PC-3 (cell line): ENCODE measurements around the gene ZNF516. TPM values are rescaled to one million over a fixed set of nuclear protein-coding genes. Genes with fewer than 3 reads are reported as not detected.

Source experiments
- ATAC-seq: fragments of 200-7000 bp; cut with Tn5 transposase; 2 replicates; pipeline ENCODE4 v1.9.1; 2020; ENCODE audit warnings: mild to moderate bottlenecking, moderate library complexity
- BruUV-seq: library from RNA; stranded (reverse); fragments of 400-500 nt; replicated peaks from 2 replicates; lab custom pipeline; 2021; lab: Mats Ljungman, UMichigan
- CTCF ChIA-PET: fragments of 300-600 bp; sonication (Branson Sonifier 250); formaldehyde crosslinking; loops from one replicate; lab custom pipeline; 2022; ENCODE audit warnings: antibody characterized with exemption; lab: Charles Lee
- POLR2A ChIA-PET: fragments of 300-600 bp; sonication (Branson Sonifier 250); formaldehyde crosslinking; loops from one replicate; lab custom pipeline; 2022; ENCODE audit warnings: antibody characterized with exemption; ENCODE audit not compliant: unreplicated experiment; lab: Charles Lee
- DNase-seq: peaks from one replicate; pipeline ENCODE4 v3.0.0-alpha.2; 2015
- H2AFZ ChIP-seq: fragments of 300-600 bp; sonication (generic); 2 replicates; pipeline ENCODE4 v1.6.0; 2016; ENCODE audit warnings: antibody characterized with exemption, low read length
- H3F3A ChIP-seq: fragments of 300-600 bp; sonication (generic); one replicate; pipeline ENCODE4 v1.6.0; 2017; ENCODE audit warnings: antibody characterized with exemption, low read length, control low read depth, mild to moderate bottlenecking; ENCODE audit not compliant: unreplicated experiment
- H3K27ac ChIP-seq: fragments of 300-600 bp; sonication (generic); 2 replicates; pipeline ENCODE4 v1.5.1; 2016; ENCODE audit warnings: mild to moderate bottlenecking, low read length
- H3K27me3 ChIP-seq: fragments of 300-600 bp; sonication (generic); 2 replicates; pipeline ENCODE4 v1.6.1; 2016; ENCODE audit warnings: low read length, mixed read lengths
- H3K36me3 ChIP-seq: fragments of 300-600 bp; sonication (generic); 2 replicates; pipeline ENCODE4 v1.6.1; 2016; ENCODE audit warnings: low read depth, mixed run types, low read length, mixed read lengths
- H3K4me1 ChIP-seq: fragments of 300-600 bp; sonication (generic); 2 replicates; pipeline ENCODE4 v1.5.1; 2016; ENCODE audit warnings: low read length; ENCODE audit not compliant: insufficient read depth
- H3K4me2 ChIP-seq: fragments of 300-600 bp; sonication (generic); 2 replicates; pipeline ENCODE4 v1.6.0; 2016; ENCODE audit warnings: low read length
- H3K4me3 ChIP-seq: fragments of 300-600 bp; sonication (generic); 2 replicates; pipeline ENCODE4 v1.5.1; 2016; ENCODE audit warnings: mild to moderate bottlenecking, low read length, mixed read lengths
- H3K79me2 ChIP-seq: fragments of 300-600 bp; sonication (generic); 2 replicates; pipeline ENCODE4 v1.6.1; 2017; ENCODE audit warnings: low read length, mixed read lengths
- H3K9ac ChIP-seq: fragments of 300-600 bp; sonication (generic); 2 replicates; pipeline ENCODE4 v1.6.0; 2016; ENCODE audit warnings: mild to moderate bottlenecking, low read length
- H3K9me2 ChIP-seq: fragments of 300-600 bp; sonication (generic); replicated peaks from 2 replicates; pipeline ENCODE4 v1.6.1; 2016; ENCODE audit warnings: mixed run types, low read length, mixed read lengths
- H3K9me3 ChIP-seq: fragments of 300-600 bp; sonication (generic); 2 replicates; pipeline ENCODE4 v1.6.1; 2016; ENCODE audit warnings: low read length, mixed read lengths
- H4K20me1 ChIP-seq: fragments of 300-600 bp; sonication (generic); 2 replicates; pipeline ENCODE4 v1.6.1; 2016; ENCODE audit warnings: low read length, mixed read lengths
- CTCF ChIP-seq: fragments of 300-600 bp; sonication (generic); conservative IDR thresholded peaks from 2 replicates; pipeline ENCODE4 v1.5.1; 2017; ENCODE audit warnings: antibody characterized with exemption, low read depth, mild to moderate bottlenecking, low read length
- EZH2 ChIP-seq: fragments of 300-600 bp; sonication (generic); IDR thresholded peaks from one replicate; pipeline ENCODE4 v1.6.1; 2017; ENCODE audit warnings: antibody characterized with exemption, mild to moderate bottlenecking, low read length; ENCODE audit not compliant: unreplicated experiment
- EZH2phosphoT487 ChIP-seq: fragments of 300-600 bp; sonication (generic); IDR thresholded peaks from 2 replicates; pipeline ENCODE4 v1.6.1; 2018; ENCODE audit warnings: mild to moderate bottlenecking, antibody characterized with exemption, low read length, borderline replicate concordance
- intact Hi-C: fragments of 100-400 bp; cut with micrococcal nuclease; formaldehyde crosslinking; loops from 2 replicates; pipeline ENCODE4 v1.9.0; 2023
- total RNA-seq: library from RNA; depleted of rRNA; stranded (reverse); fragments of >200 nt; gene quantifications from 2 replicates; pipeline ENCODE4 v1.2.3, GENCODE V29; 2014

The ZNF516 gene
- total RNA-seq, 1 experiment from 2014 or later: 4.0 TPM

- Histone ChIP-seq H3K9me2 (no peaks in the 10 kb centered on the region), H3K9ac (no peak overlapping the region), H3K36me3 (no peaks in the 10 kb centered on the region), H3K4me2 (no peak overlapping the region), H3K4me3 (no peak overlapping the region), H4K20me1 (no peaks in the 10 kb centered on the region), H3K27me3 (peaks cover 39% of the 10 kb centered on the region), H3K4me1 (peaks cover 14% of the 10 kb centered on the region), H2AFZ (no peak overlapping the region), H3K27ac (no peak overlapping the region), H3K79me2 (no peaks in the 10 kb centered on the region), H3K9me3 (no peaks in the 10 kb centered on the region), H3F3A (no peaks in the 10 kb centered on the region)
- intact Hi-C loops: no loop called here
- CTCF ChIA-PET: no interaction called here
- DNase-seq: no peak
- 0 out of 2 replicates have a peak, but pooled peaks have one; percentile 16 for TF ChIP-seq CTCF
- TF ChIP-seq EZH2phosphoT487: no peak
- ATAC-seq: no peak
- POLR2A ChIA-PET: no interaction called here
- no TSS peak for BruUV-seq
Observed at GRCh38 chr18:76480913-76481312, 14.1 kb downstream of the ZNF516 start.

GRCh38 chr18:76479351-76480238 lies 15.4 kb downstream of the ZNF516 start:
- no TSS peak for BruUV-seq
- H3K27ac ChIP-seq: no peak overlapping the region
- peaks cover 15% of the 10 kb centered on the region for H3K4me1 ChIP-seq
- no peak overlapping the region for H3K4me2 ChIP-seq
- no peaks in the 10 kb centered on the region for H4K20me1 ChIP-seq
- H3K27me3 ChIP-seq: peaks cover 28% of the 10 kb centered on the region
- no peaks in the 10 kb centered on the region for H3K9me2 ChIP-seq
- intact Hi-C loops: no loop called here
- no peak for DNase-seq
- H3K9ac ChIP-seq: no peak overlapping the region
- H2AFZ ChIP-seq: no peak overlapping the region
- no peaks in the 10 kb centered on the region for H3K79me2 ChIP-seq
- no peak overlapping the region for H3K4me3 ChIP-seq
- no peaks in the 10 kb centered on the region for H3K9me3 ChIP-seq
- ChIA-PET POLR2A (no interaction called here), CTCF (no interaction called here)
- H3K36me3 ChIP-seq: no peaks in the 10 kb centered on the region
- no peaks in the 10 kb centered on the region for H3F3A ChIP-seq
- no peak for TF ChIP-seq EZH2
- no peak for TF ChIP-seq CTCF
- no peak for TF ChIP-seq EZH2phosphoT487
- no peak for ATAC-seq
